ENCODE measurements around the gene ARRDC3. TPM values are rescaled to one million over a fixed set of nuclear protein-coding genes. Genes with fewer than 3 reads are reported as not detected.

Gene ARRDC3
- total and polyA plus RNA-seq, 2 experiments from 2014 or later: 11.9 to 16.5 TPM

DNA sequence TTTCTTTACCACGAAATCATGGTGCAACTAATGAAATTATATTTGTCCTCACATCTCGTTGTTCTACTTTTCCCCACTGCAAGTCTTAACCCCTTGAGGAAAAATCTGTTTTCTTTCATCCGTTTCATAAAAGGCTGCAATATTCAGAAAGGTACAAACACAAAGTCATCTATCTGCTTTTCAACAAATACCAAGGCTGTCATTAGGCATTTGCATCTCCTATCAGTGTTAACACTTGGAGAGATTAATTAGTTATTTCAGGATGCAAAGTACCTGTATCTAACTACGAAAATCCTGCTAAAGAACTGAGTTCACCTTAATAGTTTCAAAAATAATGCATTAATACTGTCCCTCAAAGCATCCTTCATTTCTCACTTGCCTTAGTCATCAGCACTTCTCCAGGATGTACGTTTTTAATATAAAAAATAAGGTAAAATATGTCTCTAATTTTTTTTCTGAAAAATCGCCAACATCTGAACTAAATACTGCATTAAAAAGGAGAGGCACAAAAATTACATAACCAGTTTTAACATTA is 1.8 kb downstream of the ARRDC3 start:
- Mint-ChIP-seq H3K27me3 (ENCODE audit: insufficient read depth, low read depth, poor library complexity) (peaks cover 25% of the 10 kb centered on the region), H3K9me3 (no peaks in the 10 kb centered on the region), H3K4me1 (peaks cover 16% of the 10 kb centered on the region), H3K4me3 (peak overlapping the region; percentile 90), H3K36me3 (ENCODE audit: low read depth) (peaks cover 31% of the 10 kb centered on the region; the same call in 2 of the 3 replicates), H3K27ac (peak overlapping the region; percentile 99)
- Histone ChIP-seq H3K36me3 (ENCODE audit: insufficient read depth) (no peaks in the 10 kb centered on the region), H2AFZ (no peak overlapping the region), H3K27me3 (ENCODE audit: insufficient read depth) (no peaks in the 10 kb centered on the region), H3K79me2 (replicated peaks; ENCODE audit: insufficient read depth) (peaks cover 10% of the 10 kb centered on the region), H3K27ac (ENCODE audit: low read depth) (peak overlapping the region; percentile 94), H3F3A (replicated peaks; ENCODE audit: low read depth) (no peaks in the 10 kb centered on the region), H3K4me3 (peak overlapping the region; percentile 69), H3K4me2 (peak overlapping the region; percentile 79), H4K20me1 (replicated peaks; ENCODE audit: insufficient read depth) (no peaks in the 10 kb centered on the region), H3K4me1 (ENCODE audit: insufficient read depth) (peaks cover 12% of the 10 kb centered on the region; the same call in 1 of the 2 replicates), H3K9me2 (ENCODE audit: insufficient read depth) (no peaks in the 10 kb centered on the region)
- no peak for DNase-seq (ENCODE audit: low spot score)
- TF ChIP-seq EZH2phosphoT487 (IDR thresholded peaks at IDR 0.05; ENCODE audit: unreplicated experiment): no peak
- TF ChIP-seq CTCF (conservative IDR thresholded peaks at IDR 0.05; ENCODE audit: low read depth in 2 of 2): no peak
- no peak for TF ChIP-seq JUNB (IDR thresholded peaks at IDR 0.05; ENCODE audit: unreplicated experiment)
- TF ChIP-seq ZNF114 (CRISPR knock-in tag; IDR thresholded peaks at IDR 0.05): no peak
- TF ChIP-seq, protein P1, sequence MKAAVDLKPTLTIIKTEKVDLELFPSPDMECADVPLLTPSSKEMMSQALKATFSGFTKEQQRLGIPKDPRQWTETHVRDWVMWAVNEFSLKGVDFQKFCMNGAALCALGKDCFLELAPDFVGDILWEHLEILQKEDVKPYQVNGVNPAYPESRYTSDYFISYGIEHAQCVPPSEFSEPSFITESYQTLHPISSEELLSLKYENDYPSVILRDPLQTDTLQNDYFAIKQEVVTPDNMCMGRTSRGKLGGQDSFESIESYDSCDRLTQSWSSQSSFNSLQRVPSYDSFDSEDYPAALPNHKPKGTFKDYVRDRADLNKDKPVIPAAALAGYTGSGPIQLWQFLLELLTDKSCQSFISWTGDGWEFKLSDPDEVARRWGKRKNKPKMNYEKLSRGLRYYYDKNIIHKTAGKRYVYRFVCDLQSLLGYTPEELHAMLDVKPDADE (IDR thresholded peaks at IDR 0.05): no peak
- no peak for TF ChIP-seq REST (IDR thresholded peaks at IDR 0.05; ENCODE audit: unreplicated experiment)
- TF ChIP-seq, protein P2, sequence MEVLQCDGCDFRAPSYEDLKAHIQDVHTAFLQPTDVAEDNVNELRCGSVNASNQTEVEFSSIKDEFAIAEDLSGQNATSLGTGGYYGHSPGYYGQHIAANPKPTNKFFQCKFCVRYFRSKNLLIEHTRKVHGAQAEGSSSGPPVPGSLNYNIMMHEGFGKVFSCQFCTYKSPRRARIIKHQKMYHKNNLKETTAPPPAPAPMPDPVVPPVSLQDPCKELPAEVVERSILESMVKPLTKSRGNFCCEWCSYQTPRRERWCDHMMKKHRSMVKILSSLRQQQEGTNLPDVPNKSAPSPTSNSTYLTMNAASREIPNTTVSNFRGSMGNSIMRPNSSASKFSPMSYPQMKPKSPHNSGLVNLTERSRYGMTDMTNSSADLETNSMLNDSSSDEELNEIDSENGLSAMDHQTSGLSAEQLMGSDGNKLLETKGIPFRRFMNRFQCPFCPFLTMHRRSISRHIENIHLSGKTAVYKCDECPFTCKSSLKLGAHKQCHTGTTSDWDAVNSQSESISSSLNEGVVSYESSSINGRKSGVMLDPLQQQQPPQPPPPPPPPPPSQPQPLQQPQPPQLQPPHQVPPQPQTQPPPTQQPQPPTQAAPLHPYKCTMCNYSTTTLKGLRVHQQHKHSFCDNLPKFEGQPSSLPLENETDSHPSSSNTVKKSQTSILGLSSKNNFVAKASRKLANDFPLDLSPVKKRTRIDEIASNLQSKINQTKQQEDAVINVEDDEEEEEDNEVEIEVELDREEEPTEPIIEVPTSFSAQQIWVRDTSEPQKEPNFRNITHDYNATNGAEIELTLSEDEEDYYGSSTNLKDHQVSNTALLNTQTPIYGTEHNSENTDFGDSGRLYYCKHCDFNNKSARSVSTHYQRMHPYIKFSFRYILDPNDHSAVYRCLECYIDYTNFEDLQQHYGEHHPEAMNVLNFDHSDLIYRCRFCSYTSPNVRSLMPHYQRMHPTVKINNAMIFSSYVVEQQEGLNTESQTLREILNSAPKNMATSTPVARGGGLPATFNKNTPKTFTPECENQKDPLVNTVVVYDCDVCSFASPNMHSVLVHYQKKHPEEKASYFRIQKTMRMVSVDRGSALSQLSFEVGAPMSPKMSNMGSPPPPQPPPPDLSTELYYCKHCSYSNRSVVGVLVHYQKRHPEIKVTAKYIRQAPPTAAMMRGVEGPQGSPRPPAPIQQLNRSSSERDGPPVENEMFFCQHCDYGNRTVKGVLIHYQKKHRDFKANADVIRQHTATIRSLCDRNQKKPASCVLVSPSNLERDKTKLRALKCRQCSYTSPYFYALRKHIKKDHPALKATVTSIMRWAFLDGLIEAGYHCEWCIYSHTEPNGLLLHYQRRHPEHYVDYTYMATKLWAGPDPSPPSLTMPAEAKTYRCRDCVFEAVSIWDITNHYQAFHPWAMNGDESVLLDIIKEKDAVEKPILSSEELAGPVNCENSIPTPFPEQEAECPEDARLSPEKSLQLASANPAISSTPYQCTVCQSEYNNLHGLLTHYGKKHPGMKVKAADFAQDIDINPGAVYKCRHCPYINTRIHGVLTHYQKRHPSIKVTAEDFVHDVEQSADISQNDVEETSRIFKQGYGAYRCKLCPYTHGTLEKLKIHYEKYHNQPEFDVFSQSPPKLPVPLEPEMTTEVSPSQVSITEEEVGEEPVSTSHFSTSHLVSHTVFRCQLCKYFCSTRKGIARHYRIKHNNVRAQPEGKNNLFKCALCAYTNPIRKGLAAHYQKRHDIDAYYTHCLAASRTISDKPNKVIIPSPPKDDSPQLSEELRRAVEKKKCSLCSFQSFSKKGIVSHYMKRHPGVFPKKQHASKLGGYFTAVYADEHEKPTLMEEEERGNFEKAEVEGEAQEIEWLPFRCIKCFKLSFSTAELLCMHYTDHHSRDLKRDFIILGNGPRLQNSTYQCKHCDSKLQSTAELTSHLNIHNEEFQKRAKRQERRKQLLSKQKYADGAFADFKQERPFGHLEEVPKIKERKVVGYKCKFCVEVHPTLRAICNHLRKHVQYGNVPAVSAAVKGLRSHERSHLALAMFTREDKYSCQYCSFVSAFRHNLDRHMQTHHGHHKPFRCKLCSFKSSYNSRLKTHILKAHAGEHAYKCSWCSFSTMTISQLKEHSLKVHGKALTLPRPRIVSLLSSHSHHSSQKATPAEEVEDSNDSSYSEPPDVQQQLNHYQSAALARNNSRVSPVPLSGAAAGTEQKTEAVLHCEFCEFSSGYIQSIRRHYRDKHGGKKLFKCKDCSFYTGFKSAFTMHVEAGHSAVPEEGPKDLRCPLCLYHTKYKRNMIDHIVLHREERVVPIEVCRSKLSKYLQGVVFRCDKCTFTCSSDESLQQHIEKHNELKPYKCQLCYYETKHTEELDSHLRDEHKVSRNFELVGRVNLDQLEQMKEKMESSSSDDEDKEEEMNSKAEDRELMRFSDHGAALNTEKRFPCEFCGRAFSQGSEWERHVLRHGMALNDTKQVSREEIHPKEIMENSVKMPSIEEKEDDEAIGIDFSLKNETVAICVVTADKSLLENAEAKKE (CRISPR knock-in tag; IDR thresholded peaks at IDR 0.05): no peak
- no peak for TF ChIP-seq NANOG (IDR thresholded peaks at IDR 0.05; ENCODE audit: borderline replicate concordance)
- TF ChIP-seq STAT1 (IDR thresholded peaks at IDR 0.05; ENCODE audit: unreplicated experiment): no peak
- TF ChIP-seq CREB1 (CRISPR knock-in tag; IDR thresholded peaks at IDR 0.05; ENCODE audit: low read depth): no peak
- TF ChIP-seq ZNF331 (CRISPR knock-in tag; IDR thresholded peaks at IDR 0.05; ENCODE audit: low read depth): no peak
- no peak for TF ChIP-seq EZH2 (IDR thresholded peaks at IDR 0.05; ENCODE audit: low read depth, unreplicated experiment)
- no peak for TF ChIP-seq POLR2AphosphoS5 (IDR thresholded peaks at IDR 0.05; ENCODE audit: low read depth)
- ATAC-seq: no peak
